ENCODE measurements around the gene KLHDC1.
"Not testable (repeated sequence)": the region's sequence is repeated elsewhere in the genome, so short reads cannot be mapped to it uniquely, and the experiment has no call there.

KLHDC1 gene

GRCh38 chr14:49702725-49703124 lies 9.8 kb downstream of the KLHDC1 start:
- Mint-ChIP-seq H3K36me3 (peaks cover 4% of the 10 kb centered on the region), H3K9me3 (no peaks in the 10 kb centered on the region), H3K27me3 (no peaks in the 10 kb centered on the region), H3K27ac (no peak overlapping the region), H3K4me3 (no peak overlapping the region), H3K4me1 (peaks cover 19% of the 10 kb centered on the region)

- Mint-ChIP-seq H3K4me1 (peaks cover 19% of the 10 kb centered on the region), H3K4me3 (no peak overlapping the region), H3K36me3 (peaks cover 4% of the 10 kb centered on the region), H3K27ac (no peak overlapping the region), H3K9me3 (no peaks in the 10 kb centered on the region), H3K27me3 (no peaks in the 10 kb centered on the region)
These were observed 11.0 kb downstream of the KLHDC1 start for GRCh38 chr14:49703965-49704364.

GRCh38 chr14:49704471-49704870 lies 11.6 kb downstream of the KLHDC1 start:
- not testable (repeated sequence) for H3K4me3 Mint-ChIP-seq, H3K27ac Mint-ChIP-seq, H3K36me3 Mint-ChIP-seq, H3K27me3 Mint-ChIP-seq, H3K9me3 Mint-ChIP-seq
- H3K4me1 Mint-ChIP-seq: peaks cover 19% of the 10 kb centered on the region

- H3K9me3 Mint-ChIP-seq, H3K27me3 Mint-ChIP-seq, H3K36me3 Mint-ChIP-seq, H3K4me3 Mint-ChIP-seq, H3K27ac Mint-ChIP-seq: not testable (repeated sequence)
- peaks cover 12% of the 10 kb centered on the region for H3K4me1 Mint-ChIP-seq
These were observed 18.1 kb downstream of the KLHDC1 start for GRCh38 chr14:49710993-49711392.

- no peak overlapping the region for H3K4me3 Mint-ChIP-seq
- no peaks in the 10 kb centered on the region for H3K4me1 Mint-ChIP-seq
- H3K27me3 Mint-ChIP-seq: no peaks in the 10 kb centered on the region
- peaks cover 7% of the 10 kb centered on the region for H3K9me3 Mint-ChIP-seq
- no peak overlapping the region for H3K27ac Mint-ChIP-seq
- H3K36me3 Mint-ChIP-seq: peaks cover 30% of the 10 kb centered on the region
These were observed 27.8 kb downstream of the KLHDC1 start for GRCh38 chr14:49720744-49721143.

GRCh38 chr14:49721733-49722435 lies 29.0 kb downstream of the KLHDC1 start:
- H3K9me3 Mint-ChIP-seq, H3K4me1 Mint-ChIP-seq, H3K4me3 Mint-ChIP-seq, H3K27ac Mint-ChIP-seq, H3K27me3 Mint-ChIP-seq: not testable (repeated sequence)
- peaks cover 27% of the 10 kb centered on the region for H3K36me3 Mint-ChIP-seq

- no peaks in the 10 kb centered on the region for H3K4me1 Mint-ChIP-seq
- H3K36me3 Mint-ChIP-seq: peaks cover 13% of the 10 kb centered on the region
- no peaks in the 10 kb centered on the region for H3K9me3 Mint-ChIP-seq
- no peak overlapping the region for H3K27ac Mint-ChIP-seq
- H3K27me3 Mint-ChIP-seq: no peaks in the 10 kb centered on the region
- H3K4me3 Mint-ChIP-seq: no peak overlapping the region
These were observed 34.3 kb downstream of the KLHDC1 start for GRCh38 chr14:49727171-49727570.

- Mint-ChIP-seq H3K9me3 (no peaks in the 10 kb centered on the region), H3K4me1 (no peaks in the 10 kb centered on the region), H3K27me3 (no peaks in the 10 kb centered on the region), H3K27ac (no peak overlapping the region), H3K36me3 (peaks cover 16% of the 10 kb centered on the region), H3K4me3 (no peak overlapping the region)
These were observed 40.0 kb downstream of the KLHDC1 start for GRCh38 chr14:49732896-49733295.

- no peaks in the 10 kb centered on the region for H3K4me1 Mint-ChIP-seq
- H3K36me3 Mint-ChIP-seq: peaks cover 13% of the 10 kb centered on the region
- no peak overlapping the region for H3K27ac Mint-ChIP-seq
- no peaks in the 10 kb centered on the region for H3K9me3 Mint-ChIP-seq
- H3K4me3 Mint-ChIP-seq: no peak overlapping the region
- no peaks in the 10 kb centered on the region for H3K27me3 Mint-ChIP-seq
These were observed 40.9 kb downstream of the KLHDC1 start for GRCh38 chr14:49733836-49734235.

GRCh38 chr14:49735669-49736068 lies 42.7 kb downstream of the KLHDC1 start:
- H3K27ac Mint-ChIP-seq, H3K36me3 Mint-ChIP-seq, H3K9me3 Mint-ChIP-seq, H3K4me1 Mint-ChIP-seq, H3K27me3 Mint-ChIP-seq, H3K4me3 Mint-ChIP-seq: not testable (repeated sequence)

- Mint-ChIP-seq H3K4me3 (no peak overlapping the region), H3K9me3 (no peaks in the 10 kb centered on the region), H3K27ac (no peak overlapping the region), H3K27me3 (no peaks in the 10 kb centered on the region), H3K4me1 (no peaks in the 10 kb centered on the region), H3K36me3 (peaks cover 24% of the 10 kb centered on the region)
These were observed 52.3 kb downstream of the KLHDC1 start for GRCh38 chr14:49745191-49745590.

GRCh38 chr14:49746476-49746875 lies 53.6 kb downstream of the KLHDC1 start:
- not testable (repeated sequence) for H3K4me1 Mint-ChIP-seq, H3K27me3 Mint-ChIP-seq, H3K27ac Mint-ChIP-seq, H3K9me3 Mint-ChIP-seq, H3K4me3 Mint-ChIP-seq
- peaks cover 24% of the 10 kb centered on the region for H3K36me3 Mint-ChIP-seq

GRCh38 chr14:49754570-49755097 lies 61.7 kb downstream of the KLHDC1 start:
- H3K4me1 Mint-ChIP-seq: peaks cover 3% of the 10 kb centered on the region
- H3K36me3 Mint-ChIP-seq: peaks cover 5% of the 10 kb centered on the region
- no peaks in the 10 kb centered on the region for H3K27me3 Mint-ChIP-seq
- H3K27ac Mint-ChIP-seq: no peak overlapping the region
- H3K4me3 Mint-ChIP-seq: no peak overlapping the region
- H3K9me3 Mint-ChIP-seq: no peaks in the 10 kb centered on the region

GRCh38 chr14:49755378-49755777 lies 62.5 kb downstream of the KLHDC1 start:
- no peak overlapping the region for H3K27ac Mint-ChIP-seq
- H3K27me3 Mint-ChIP-seq: no peaks in the 10 kb centered on the region
- peaks cover 8% of the 10 kb centered on the region for H3K4me1 Mint-ChIP-seq
- H3K36me3 Mint-ChIP-seq: peaks cover 5% of the 10 kb centered on the region
- H3K9me3 Mint-ChIP-seq: no peaks in the 10 kb centered on the region
- no peak overlapping the region for H3K4me3 Mint-ChIP-seq

- Mint-ChIP-seq H3K27me3 (no peaks in the 10 kb centered on the region), H3K36me3 (no peaks in the 10 kb centered on the region), H3K9me3 (no peaks in the 10 kb centered on the region), H3K4me3 (no peak overlapping the region), H3K27ac (no peak overlapping the region), H3K4me1 (peaks cover 14% of the 10 kb centered on the region)
These were observed 69.1 kb downstream of the KLHDC1 start for GRCh38 chr14:49761839-49762551.

GRCh38 chr14:49766839-49767238 lies 73.9 kb downstream of the KLHDC1 start:
- Mint-ChIP-seq H3K27ac (peak overlapping the region; percentile 99), H3K4me1 (peaks cover 42% of the 10 kb centered on the region), H3K4me3 (peak overlapping the region; percentile 96), H3K9me3 (no peaks in the 10 kb centered on the region), H3K27me3 (no peaks in the 10 kb centered on the region), H3K36me3 (peaks cover 1% of the 10 kb centered on the region)
